ENCODE data around the gene RNF220.

GRCh38 chr1:44653107-44653964 lies 248.3 kb downstream of the RNF220 start:
- TF ChIP-seq NFE2L1 (CRISPR knock-in tag; IDR thresholded peaks at IDR 0.05): no peak
- no peak for TF ChIP-seq SP1 (CRISPR knock-in tag; conservative IDR thresholded peaks at IDR 0.05)
- TF ChIP-seq, protein P1, sequence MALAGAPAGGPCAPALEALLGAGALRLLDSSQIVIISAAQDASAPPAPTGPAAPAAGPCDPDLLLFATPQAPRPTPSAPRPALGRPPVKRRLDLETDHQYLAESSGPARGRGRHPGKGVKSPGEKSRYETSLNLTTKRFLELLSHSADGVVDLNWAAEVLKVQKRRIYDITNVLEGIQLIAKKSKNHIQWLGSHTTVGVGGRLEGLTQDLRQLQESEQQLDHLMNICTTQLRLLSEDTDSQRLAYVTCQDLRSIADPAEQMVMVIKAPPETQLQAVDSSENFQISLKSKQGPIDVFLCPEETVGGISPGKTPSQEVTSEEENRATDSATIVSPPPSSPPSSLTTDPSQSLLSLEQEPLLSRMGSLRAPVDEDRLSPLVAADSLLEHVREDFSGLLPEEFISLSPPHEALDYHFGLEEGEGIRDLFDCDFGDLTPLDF (CRISPR knock-in tag; IDR thresholded peaks at IDR 0.05): no peak
- TF ChIP-seq, protein P2, sequence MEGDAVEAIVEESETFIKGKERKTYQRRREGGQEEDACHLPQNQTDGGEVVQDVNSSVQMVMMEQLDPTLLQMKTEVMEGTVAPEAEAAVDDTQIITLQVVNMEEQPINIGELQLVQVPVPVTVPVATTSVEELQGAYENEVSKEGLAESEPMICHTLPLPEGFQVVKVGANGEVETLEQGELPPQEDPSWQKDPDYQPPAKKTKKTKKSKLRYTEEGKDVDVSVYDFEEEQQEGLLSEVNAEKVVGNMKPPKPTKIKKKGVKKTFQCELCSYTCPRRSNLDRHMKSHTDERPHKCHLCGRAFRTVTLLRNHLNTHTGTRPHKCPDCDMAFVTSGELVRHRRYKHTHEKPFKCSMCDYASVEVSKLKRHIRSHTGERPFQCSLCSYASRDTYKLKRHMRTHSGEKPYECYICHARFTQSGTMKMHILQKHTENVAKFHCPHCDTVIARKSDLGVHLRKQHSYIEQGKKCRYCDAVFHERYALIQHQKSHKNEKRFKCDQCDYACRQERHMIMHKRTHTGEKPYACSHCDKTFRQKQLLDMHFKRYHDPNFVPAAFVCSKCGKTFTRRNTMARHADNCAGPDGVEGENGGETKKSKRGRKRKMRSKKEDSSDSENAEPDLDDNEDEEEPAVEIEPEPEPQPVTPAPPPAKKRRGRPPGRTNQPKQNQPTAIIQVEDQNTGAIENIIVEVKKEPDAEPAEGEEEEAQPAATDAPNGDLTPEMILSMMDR (IDR thresholded peaks at IDR 0.05): no peak
- no peak for TF ChIP-seq JUN (CRISPR knock-in tag; IDR thresholded peaks at IDR 0.05)
- no peak for TF ChIP-seq GRHL2 (CRISPR knock-in tag; IDR thresholded peaks at IDR 0.05; ENCODE audit: insufficient replicate concordance, severe bottlenecking)
- TF ChIP-seq ESRRA (CRISPR knock-in tag; IDR thresholded peaks at IDR 0.05; ENCODE audit: borderline replicate concordance): no peak
- TF ChIP-seq ETV6 (CRISPR knock-in tag; IDR thresholded peaks at IDR 0.05): no peak
- TF ChIP-seq, protein P3, sequence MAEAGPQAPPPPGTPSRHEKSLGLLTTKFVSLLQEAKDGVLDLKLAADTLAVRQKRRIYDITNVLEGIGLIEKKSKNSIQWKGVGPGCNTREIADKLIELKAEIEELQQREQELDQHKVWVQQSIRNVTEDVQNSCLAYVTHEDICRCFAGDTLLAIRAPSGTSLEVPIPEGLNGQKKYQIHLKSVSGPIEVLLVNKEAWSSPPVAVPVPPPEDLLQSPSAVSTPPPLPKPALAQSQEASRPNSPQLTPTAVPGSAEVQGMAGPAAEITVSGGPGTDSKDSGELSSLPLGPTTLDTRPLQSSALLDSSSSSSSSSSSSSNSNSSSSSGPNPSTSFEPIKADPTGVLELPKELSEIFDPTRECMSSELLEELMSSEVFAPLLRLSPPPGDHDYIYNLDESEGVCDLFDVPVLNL (CRISPR knock-in tag; IDR thresholded peaks at IDR 0.05; ENCODE audit: borderline replicate concordance, low read depth): no peak
- no peak for TF ChIP-seq PREB (CRISPR knock-in tag; IDR thresholded peaks at IDR 0.05; ENCODE audit: borderline replicate concordance)

All from WTC11 (cell line).